GM18508 (cell line): ENCODE results near the gene FAM53C.
"Not testable (repeated sequence)": the region's sequence is repeated elsewhere in the genome, so short reads cannot be mapped to it uniquely, and the experiment has no call there.

Source experiments
- ATAC-seq: cut with Tn5 transposase; IDR thresholded peaks from one replicate; pipeline ENCODE4 v1.9.1; 2021; ENCODE audit warnings: moderate number of reproducible peaks; ENCODE audit not compliant: insufficient read depth, unreplicated experiment

FAM53C gene

GRCh38 chr5:138337685-138338410, at the start of gene FAM53C:
Gene FAM53C, plus strand, starts transcription at chr5:138338266. Its CDS starts 3,070 bp downstream, at chr5:138341336.
- ATAC-seq = peak; percentile 37

GRCh38 chr5:138289296-138289695, 48.8 kb upstream of the FAM53C start:
- no peak for ATAC-seq

GRCh38 chr5:138303372-138303771, 34.7 kb upstream of the FAM53C start:
- no peak for ATAC-seq

GRCh38 chr5:138305797-138306196, 32.3 kb upstream of the FAM53C start:
- no peak for ATAC-seq

- ATAC-seq = no peak
Measured at GRCh38 chr5:138315751-138316278, 22.3 kb upstream of the FAM53C start.

GRCh38 chr5:138316355-138316754, 21.7 kb upstream of the FAM53C start:
- no peak for ATAC-seq

GRCh38 chr5:138318211-138318610, 19.9 kb upstream of the FAM53C start:
- not testable (repeated sequence) for ATAC-seq

- no peak for ATAC-seq
Measured at GRCh38 chr5:138330813-138331448, 7.1 kb upstream of the FAM53C start.

- ATAC-seq = peak; percentile 92
Measured at GRCh38 chr5:138331449-138332368, 6.4 kb upstream of the FAM53C start, which contains the start of gene CDC25C. Gene CDC25C, minus strand, starts transcription at chr5:138331804. Its CDS starts 624 bp downstream, at chr5:138331180.

- no peak for ATAC-seq
Measured at GRCh38 chr5:138334867-138335447, 3.1 kb upstream of the FAM53C start.

- peak; percentile 19 for ATAC-seq
Measured at GRCh38 chr5:138336952-138337684, 948 bp upstream of the FAM53C start.

GRCh38 chr5:138338411-138339090, 485 bp downstream of the FAM53C start:
- no peak for ATAC-seq

- no peak for ATAC-seq
Measured at GRCh38 chr5:138339091-138339456, 1.0 kb downstream of the FAM53C start.

- no peak for ATAC-seq
Measured at GRCh38 chr5:138339464-138339863, 1.4 kb downstream of the FAM53C start.

- no peak for ATAC-seq
Measured at GRCh38 chr5:138340008-138340407, 1.9 kb downstream of the FAM53C start.

GRCh38 chr5:138344887-138345622, 7.0 kb downstream of the FAM53C start:
- ATAC-seq = no peak

GRCh38 chr5:138346889-138347288, 8.8 kb downstream of the FAM53C start:
- no peak for ATAC-seq

- no peak for ATAC-seq
Measured at GRCh38 chr5:138349852-138350562, 11.9 kb downstream of the FAM53C start.
